GM19238 (cell line): Measurements from ENCODE around the gene PDE7B.
"Not testable (repeated sequence)": the region's sequence is repeated elsewhere in the genome, so short reads cannot be mapped to it uniquely, and the experiment has no call there.

Source experiments
- DNase-seq: peaks from one replicate; pipeline ENCODE4 v3.0.0; 2011; ENCODE audit warnings: low spot score; ENCODE audit not compliant: insufficient read length

Gene PDE7B

DNA sequence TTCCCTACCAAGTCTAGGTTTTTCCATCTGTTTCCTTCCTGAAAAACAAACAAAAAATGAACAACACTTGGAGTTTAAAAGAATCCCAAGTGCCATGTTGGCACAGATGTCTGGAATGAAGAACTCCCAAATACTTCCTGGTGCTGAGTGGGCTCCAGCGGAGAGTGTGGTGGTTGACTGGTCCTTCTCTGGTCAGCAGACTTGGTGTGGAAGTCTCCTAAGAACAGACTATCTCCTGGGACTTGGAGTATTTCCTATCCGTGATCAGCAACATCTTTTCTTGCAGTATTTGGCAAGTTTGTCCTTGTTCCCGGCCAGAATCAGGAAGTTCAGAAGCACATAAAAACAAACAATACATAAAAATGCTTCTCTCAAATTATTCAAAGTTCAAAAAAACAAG is 244.5 kb downstream of the PDE7B start:
- no peak for DNase-seq

DNA sequence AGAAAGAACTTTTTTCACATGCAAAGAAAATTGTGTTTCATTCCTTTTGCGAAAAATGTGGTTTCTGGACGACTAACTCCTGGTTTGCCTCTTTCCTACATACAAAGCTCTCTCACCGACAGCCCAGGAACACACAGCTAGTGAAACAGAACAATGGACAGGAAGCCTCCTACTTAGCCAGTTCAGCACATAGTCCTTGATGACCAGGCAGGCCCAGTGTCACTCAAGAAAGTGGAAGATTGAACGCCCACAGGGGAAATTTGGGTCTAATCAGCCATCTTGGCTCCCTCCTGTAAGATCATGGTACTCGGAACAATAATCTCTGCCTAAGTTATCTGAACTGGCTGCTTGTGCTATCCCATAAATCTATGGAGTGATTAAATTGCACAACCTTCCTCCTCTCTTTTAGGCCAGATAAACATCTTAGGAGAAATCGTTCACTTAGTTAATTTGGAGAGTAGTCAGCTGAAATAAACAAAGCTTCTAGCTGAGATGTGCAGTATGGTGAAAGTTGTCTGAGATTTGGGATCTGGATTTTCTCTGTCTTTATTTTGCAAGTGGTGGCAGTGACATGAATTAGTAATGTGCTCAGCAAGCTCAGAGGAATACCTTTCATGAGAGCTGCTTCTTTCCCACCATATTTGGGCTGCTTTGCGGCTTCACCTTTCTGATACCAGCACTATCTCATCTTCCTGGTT is 251.6 kb downstream of the PDE7B start:
- DNase-seq: no peak

DNA sequence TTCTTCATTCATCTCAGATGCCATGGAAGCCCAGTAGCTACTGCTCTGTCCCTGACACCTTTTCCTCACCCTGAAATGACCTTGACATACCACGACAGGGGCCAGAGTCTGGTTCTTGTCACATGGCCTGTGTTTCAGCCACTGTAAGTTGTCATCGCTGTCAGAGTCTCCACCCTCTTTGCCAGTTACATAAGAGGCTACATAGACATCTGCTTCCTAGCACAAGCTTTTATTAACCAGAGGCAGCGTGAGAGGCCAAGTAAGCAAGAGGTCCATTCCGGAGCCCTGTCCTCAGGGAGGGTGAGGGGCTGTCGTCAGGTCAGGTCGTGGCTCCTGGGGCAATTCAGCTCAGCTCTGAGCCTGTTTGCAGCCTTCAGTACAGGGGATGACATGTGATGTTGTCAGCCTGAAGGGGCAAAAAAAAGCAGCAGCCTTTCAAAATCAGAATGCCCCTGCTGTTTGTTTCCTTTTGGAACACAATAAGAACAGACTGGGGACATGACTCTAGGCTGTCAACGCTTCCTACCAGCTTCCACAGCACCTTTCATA is 252.3 kb downstream of the PDE7B start:
- no peak for DNase-seq

DNA sequence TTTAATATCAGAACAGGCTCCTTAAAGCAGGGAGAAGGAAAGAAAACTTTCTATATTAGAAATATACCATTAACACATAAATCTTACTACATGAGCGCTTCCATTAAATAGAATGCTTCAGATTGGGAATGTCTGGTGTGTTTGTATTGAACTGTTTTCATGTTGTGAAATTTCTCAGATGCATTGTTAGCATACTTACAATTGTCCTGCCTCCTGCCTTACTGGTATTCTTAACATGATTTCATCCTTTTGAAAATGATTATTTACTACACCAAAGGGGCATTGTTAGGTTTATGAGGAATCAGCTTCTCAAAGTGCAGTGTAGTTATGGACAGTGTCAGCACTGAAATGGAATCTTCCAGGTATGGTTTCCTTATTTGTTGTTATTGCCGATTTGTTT is 253.1 kb downstream of the PDE7B start:
- DNase-seq: no peak

DNA sequence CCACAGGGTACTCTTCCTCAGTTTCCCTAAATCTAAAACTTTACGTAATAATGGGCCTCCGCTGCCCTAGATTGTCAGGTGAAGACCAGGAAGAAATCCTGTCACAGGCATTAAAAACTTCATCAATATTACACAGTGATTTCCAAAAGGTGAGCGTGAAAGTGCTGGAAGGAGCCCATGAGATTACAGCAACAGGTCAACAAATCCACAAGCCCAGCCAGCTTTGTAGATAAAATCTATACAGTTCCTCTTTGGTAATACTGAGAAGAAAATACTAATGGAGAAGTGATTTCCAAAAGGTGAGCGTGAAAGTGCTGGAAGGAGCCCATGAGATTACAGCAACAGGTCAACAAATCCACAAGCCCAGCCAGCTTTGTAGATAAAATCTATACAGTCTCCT is 254.3 kb downstream of the PDE7B start:
- not testable (repeated sequence) for DNase-seq

DNA sequence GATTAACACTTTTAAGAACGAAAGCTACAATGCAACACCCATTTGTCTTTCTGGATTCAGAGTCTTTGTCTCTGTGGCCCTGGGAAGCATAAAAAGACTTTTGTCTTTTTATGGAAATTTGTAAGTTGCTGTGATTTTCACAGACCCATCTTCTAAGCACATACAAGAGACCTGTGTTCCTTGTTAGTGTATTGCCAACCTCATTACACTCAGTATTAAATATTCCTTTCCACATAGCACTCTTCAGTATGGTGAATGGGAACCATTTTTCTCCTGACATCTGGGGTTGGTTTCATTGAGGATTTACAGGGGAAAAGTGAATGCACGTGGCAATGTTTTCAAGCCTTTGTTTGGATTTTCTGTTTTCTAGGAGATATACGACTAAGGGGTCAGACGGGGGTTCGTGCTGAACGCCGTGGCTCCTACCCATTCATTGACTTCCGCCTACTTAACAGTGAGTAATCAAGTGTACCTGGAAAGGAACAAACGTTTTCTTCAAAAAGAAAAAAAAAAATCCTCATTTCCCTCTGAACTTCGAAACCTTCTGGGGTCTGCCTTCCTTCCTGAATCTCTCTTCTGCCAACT is 257.0 kb downstream of the PDE7B start:
- DNase-seq: no peak

- no peak for DNase-seq
Measured at GRCh38 chr6:136111831-136112230, 260.3 kb downstream of the PDE7B start.

DNA sequence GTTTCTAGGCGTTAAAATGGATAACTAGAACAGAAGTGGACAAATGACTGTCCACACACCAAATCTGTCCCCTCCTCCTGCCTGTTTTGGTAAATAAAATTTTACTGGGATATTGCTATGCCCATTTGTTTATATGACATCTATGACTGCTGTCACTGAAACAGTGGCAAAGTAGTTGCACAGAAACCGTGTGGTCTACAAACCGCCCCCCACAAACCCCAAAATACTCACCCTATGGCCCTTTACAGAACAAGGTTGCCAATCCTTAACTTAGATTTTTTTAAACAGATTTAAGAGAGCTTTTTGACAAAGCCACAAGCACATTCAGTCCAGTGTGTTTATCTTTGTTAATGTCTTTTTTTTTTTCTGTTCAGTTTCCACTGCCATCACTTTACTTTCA is 260.8 kb downstream of the PDE7B start:
- DNase-seq: no peak

DNA sequence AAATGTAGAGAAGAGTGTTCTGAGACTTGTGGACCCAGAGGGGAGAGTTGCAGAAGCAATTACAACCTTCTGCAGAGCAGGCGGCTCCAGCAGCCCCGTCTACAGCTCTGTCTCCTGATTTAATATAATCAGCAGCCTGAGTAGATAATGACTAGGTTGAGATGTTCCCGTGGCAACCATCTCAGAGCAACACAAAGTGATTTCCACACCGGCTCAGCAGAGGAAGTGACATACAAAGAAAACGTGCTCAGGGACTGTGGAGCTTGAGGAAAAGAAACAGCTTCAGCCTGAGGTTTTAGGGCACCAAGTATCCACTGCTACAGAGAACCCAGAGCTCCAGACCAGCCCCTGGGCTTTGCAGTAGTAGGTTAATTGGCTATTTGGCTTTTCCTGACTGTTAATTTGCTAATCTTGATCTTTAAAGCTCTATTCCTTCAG is 262.3 kb downstream of the PDE7B start:
- no peak for DNase-seq

DNA sequence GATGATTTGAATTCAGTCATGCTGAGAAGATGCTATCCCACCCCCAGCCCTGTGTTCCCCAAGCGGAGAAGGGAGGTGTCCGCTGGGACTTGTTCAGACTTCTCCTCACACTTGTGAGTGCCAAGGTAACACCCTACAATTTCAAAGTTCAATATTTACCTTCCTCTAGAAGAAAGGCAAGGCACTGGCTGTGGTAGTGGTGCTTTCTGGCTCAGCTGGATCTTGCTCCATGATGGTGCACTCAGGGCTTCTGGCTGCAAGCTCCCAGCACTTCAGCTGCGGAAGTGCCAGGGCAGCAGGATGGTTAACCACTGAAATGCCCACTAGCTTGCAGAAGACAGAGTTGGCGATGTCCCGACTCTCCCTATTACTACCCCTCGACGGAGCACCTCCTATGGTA is 263.2 kb downstream of the PDE7B start:
- DNase-seq: no peak

GRCh38 chr6:136115941-136116340 is 264.4 kb downstream of the PDE7B start:
- no peak for DNase-seq

GRCh38 chr6:136117081-136117480 is 265.6 kb downstream of the PDE7B start:
- DNase-seq: no peak

- DNase-seq: no peak
Measured at GRCh38 chr6:136118787-136119186, 267.3 kb downstream of the PDE7B start.

- DNase-seq: no peak
Measured at GRCh38 chr6:136123468-136123867, 272.0 kb downstream of the PDE7B start.

- DNase-seq: no peak
Measured at GRCh38 chr6:136125585-136125984, 274.1 kb downstream of the PDE7B start.

GRCh38 chr6:136127873-136128272 is 276.4 kb downstream of the PDE7B start:
- no peak for DNase-seq

GRCh38 chr6:136129365-136129764 is 277.9 kb downstream of the PDE7B start:
- DNase-seq: no peak

- no peak for DNase-seq
Measured at GRCh38 chr6:136134268-136134667, 282.8 kb downstream of the PDE7B start.

- DNase-seq: no peak
Measured at GRCh38 chr6:136134751-136135150, 283.2 kb downstream of the PDE7B start.

DNA sequence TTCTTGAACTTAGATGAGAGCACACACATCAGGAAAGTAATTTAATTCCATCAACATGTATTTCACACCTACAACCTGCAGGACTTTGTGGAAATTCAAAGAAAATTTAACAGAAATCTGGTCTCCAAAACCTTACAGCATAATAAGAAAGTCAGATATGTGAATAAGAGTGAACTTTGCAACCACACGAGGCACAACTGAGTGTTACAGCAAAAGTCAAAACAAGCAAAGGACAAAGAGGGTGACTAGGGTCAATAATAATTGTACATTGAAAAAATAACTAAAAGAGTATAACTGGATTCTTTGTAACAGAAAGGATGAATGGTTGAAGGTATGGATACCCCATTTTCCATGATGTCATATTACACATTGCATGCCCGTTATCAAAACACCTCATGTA is 284.8 kb downstream of the PDE7B start:
- DNase-seq: no peak

GRCh38 chr6:136137008-136137692 is 285.6 kb downstream of the PDE7B start:
- DNase-seq: no peak

DNA sequence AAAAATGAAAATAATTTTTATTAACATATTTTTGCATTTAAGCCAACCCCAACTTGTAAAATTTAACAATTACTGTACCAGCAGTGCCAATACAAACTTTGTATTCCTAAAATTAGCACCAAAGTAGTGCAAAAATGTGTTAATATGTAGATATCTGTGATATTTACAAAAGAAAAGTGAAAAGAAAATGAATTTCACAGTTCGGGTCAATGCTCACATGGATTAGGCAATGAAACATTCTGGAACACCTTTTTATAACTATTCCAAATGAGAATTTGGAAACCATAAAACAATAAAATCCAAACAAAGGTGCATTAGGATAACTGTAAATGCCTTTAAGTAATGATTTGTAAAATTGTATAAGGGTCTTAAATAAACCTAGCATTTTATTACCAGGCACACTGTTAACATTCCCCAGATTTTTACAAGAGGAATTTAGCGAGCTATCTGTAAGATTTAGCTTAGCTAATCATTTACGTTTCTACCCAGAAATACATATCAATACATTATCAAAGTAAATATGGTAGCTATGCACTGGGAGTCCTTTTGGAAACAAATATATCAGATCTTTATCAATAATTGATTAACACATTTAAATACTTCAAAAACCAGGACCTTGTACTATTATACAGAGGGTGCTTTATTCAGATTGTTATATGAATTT is 286.4 kb downstream of the PDE7B start:
- DNase-seq: no peak
